CD4-positive, alpha-beta T cell treated with Interferon gamma for 1 hour (primary cell): ENCODE measurements around the gene DCTN3.

Experiments
- DNase-seq: peaks from one replicate; pipeline ENCODE4 v3.0.0-alpha.2; 2020

The DCTN3 gene

GRCh38 chr9:34588671-34589635 is 31.3 kb downstream of the DCTN3 start:
- no peak for DNase-seq

GRCh38 chr9:34587271-34587670 is 33.0 kb downstream of the DCTN3 start:
- DNase-seq: no peak

GRCh38 chr9:34585946-34586669 is 34.2 kb downstream of the DCTN3 start:
- DNase-seq: no peak

- DNase-seq: no peak
Measured at GRCh38 chr9:34584970-34585369, 35.3 kb downstream of the DCTN3 start.

GRCh38 chr9:34582787-34583186 is 37.5 kb downstream of the DCTN3 start:
- DNase-seq: no peak

GRCh38 chr9:34581318-34581717 is 39.0 kb downstream of the DCTN3 start:
- DNase-seq: no peak

GRCh38 chr9:34580358-34580757 is 39.9 kb downstream of the DCTN3 start:
- no peak for DNase-seq

- DNase-seq: no peak
Measured at GRCh38 chr9:34579808-34580163, 40.5 kb downstream of the DCTN3 start.

GRCh38 chr9:34579104-34579807 is 41.0 kb downstream of the DCTN3 start:
- no peak for DNase-seq

GRCh38 chr9:34578241-34579103 is 41.8 kb downstream of the DCTN3 start:
- DNase-seq: no peak

GRCh38 chr9:34577400-34578240 is 42.7 kb downstream of the DCTN3 start:
- no peak for DNase-seq

- DNase-seq: no peak
Measured at GRCh38 chr9:34576597-34577399, 43.5 kb downstream of the DCTN3 start.

GRCh38 chr9:34575862-34576596 is 44.3 kb downstream of the DCTN3 start:
- DNase-seq: no peak

- no peak for DNase-seq
Measured at GRCh38 chr9:34575241-34575640, 45.1 kb downstream of the DCTN3 start.

- no peak for DNase-seq
Measured at GRCh38 chr9:34574571-34574970, 45.7 kb downstream of the DCTN3 start.

GRCh38 chr9:34573599-34574325 is 46.5 kb downstream of the DCTN3 start:
- no peak for DNase-seq

GRCh38 chr9:34572628-34573027 is 47.7 kb downstream of the DCTN3 start:
- no peak for DNase-seq

- no peak for DNase-seq
Measured at GRCh38 chr9:34572092-34572491, 48.2 kb downstream of the DCTN3 start.

GRCh38 chr9:34571481-34571810 is 48.8 kb downstream of the DCTN3 start:
- no peak for DNase-seq
